ENCODE measurements around the gene TCEANC2. TPM values are rescaled to one million over a fixed set of nuclear protein-coding genes. Genes with fewer than 3 reads are reported as not detected.

The TCEANC2 gene
- total RNA-seq, 4 donors from 2014 or later = 1.6 to 6.8 (median 3.7) TPM

GRCh38 chr1:54127594-54128300 is 74.3 kb downstream of the TCEANC2 start:
- DNase-seq (ENCODE audit: low spot score) (no peak), ATAC-seq (ENCODE audit: low FRiP score) (no peak)
- TF ChIP-seq, protein P1, sequence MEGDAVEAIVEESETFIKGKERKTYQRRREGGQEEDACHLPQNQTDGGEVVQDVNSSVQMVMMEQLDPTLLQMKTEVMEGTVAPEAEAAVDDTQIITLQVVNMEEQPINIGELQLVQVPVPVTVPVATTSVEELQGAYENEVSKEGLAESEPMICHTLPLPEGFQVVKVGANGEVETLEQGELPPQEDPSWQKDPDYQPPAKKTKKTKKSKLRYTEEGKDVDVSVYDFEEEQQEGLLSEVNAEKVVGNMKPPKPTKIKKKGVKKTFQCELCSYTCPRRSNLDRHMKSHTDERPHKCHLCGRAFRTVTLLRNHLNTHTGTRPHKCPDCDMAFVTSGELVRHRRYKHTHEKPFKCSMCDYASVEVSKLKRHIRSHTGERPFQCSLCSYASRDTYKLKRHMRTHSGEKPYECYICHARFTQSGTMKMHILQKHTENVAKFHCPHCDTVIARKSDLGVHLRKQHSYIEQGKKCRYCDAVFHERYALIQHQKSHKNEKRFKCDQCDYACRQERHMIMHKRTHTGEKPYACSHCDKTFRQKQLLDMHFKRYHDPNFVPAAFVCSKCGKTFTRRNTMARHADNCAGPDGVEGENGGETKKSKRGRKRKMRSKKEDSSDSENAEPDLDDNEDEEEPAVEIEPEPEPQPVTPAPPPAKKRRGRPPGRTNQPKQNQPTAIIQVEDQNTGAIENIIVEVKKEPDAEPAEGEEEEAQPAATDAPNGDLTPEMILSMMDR (IDR thresholded peaks at IDR 0.05) = no peak

- ATAC-seq (ENCODE audit: low FRiP score) (no peak), DNase-seq (ENCODE audit: low spot score) (no peak)
- TF ChIP-seq, protein P1 (IDR thresholded peaks at IDR 0.05) = no peak
Measured at GRCh38 chr1:54129858-54130257, 76.5 kb downstream of the TCEANC2 start.

- TF ChIP-seq, protein P1 (IDR thresholded peaks at IDR 0.05) = no peak
- DNase-seq (ENCODE audit: low spot score) = no peak
- ATAC-seq (ENCODE audit: low FRiP score) = no peak
Measured at GRCh38 chr1:54131419-54131818, 78.0 kb downstream of the TCEANC2 start.

GRCh38 chr1:54132495-54132894 is 79.1 kb downstream of the TCEANC2 start:
- TF ChIP-seq, protein P1 (IDR thresholded peaks at IDR 0.05) = no peak
- no peak for DNase-seq (ENCODE audit: low spot score)

GRCh38 chr1:54134295-54134694 is 80.9 kb downstream of the TCEANC2 start:
- ATAC-seq (ENCODE audit: low FRiP score) (no peak), DNase-seq (ENCODE audit: low spot score) (no peak)
- TF ChIP-seq, protein P1 (IDR thresholded peaks at IDR 0.05) = no peak

More at GRCh38 chr1:54132495-54132894, 79.1 kb downstream of the TCEANC2 start:
- no peak for ATAC-seq (ENCODE audit: low FRiP score)

- DNase-seq (ENCODE audit: low spot score) (no peak), ATAC-seq (ENCODE audit: low FRiP score) (no peak)
- TF ChIP-seq, protein P1 (IDR thresholded peaks at IDR 0.05) = no peak
Measured at GRCh38 chr1:54135436-54136120, 82.2 kb downstream of the TCEANC2 start.

Data from omental fat pad (tissue), 4 donors.